A549 (cell line): ENCODE measurements around the gene SORCS3.

Source experiments
- CTCF ChIP-seq: fragments of >200 bp; sonication (Bioruptor Twin); formaldehyde crosslinking; IDR thresholded peaks from 3 replicates; pipeline ENCODE4 v1.5.1; 2016
- FOSL2 ChIP-seq, 2 experiments: fragments of 450-650 bp in 1 of 2; fragments of >200 bp in 1 of 2; sonication (Bioruptor Twin) in 1 of 2; formaldehyde crosslinking; IDR thresholded peaks; 2 replicates each; pipeline versions ENCODE4 v1.5.0 to v1.6.1; 2016 to 2020; ENCODE audit warnings: mild to moderate bottlenecking in 1 of 2, moderate library complexity in 1 of 2
- POLR2A ChIP-seq: IDR thresholded peaks from 2 replicates; pipeline ENCODE4 v1.6.1; 2012; ENCODE audit warnings: mild to moderate bottlenecking, low read length
- RAD21 ChIP-seq, 2 experiments: fragments of >200 bp in 1 of 2; sonication (Bioruptor Twin) in 1 of 2; formaldehyde crosslinking in 1 of 2; IDR thresholded peaks in 1 of 2; conservative IDR thresholded peaks in 1 of 2; 2 replicates in 1 of 2; 3 replicates in 1 of 2; pipeline ENCODE4 v1.6.1; 2012 to 2018; ENCODE audit warnings: inconsistent platforms in 1 of 2
- RFX5 ChIP-seq: fragments of 450-650 bp; IDR thresholded peaks from 2 replicates; pipeline ENCODE4 v1.7.1; 2014; ENCODE audit warnings: antibody characterized with exemption, mild to moderate bottlenecking, moderate library complexity

GRCh38 chr10:105042906-105043552 is 401.9 kb downstream of the SORCS3 start:
- no peak for TF ChIP-seq CTCF
- no peak for TF ChIP-seq POLR2A
- no peak for TF ChIP-seq RFX5
- TF ChIP-seq FOSL2 (IDR thresholded peaks at IDR 0.05) = no peak
- TF ChIP-seq FOSL2 (CRISPR knock-in tag; IDR thresholded peaks at IDR 0.05) = no peak
- TF ChIP-seq RAD21 (conservative IDR thresholded peaks at IDR 0.05 in 1 of 2, IDR thresholded peaks at IDR 0.05 in 1 of 2) = no peak
